ENCODE results near the gene SIRT3.
A peak's percentile ranks its signal among the peaks of the same experiment; 100 is the strongest.

Gene SIRT3

GRCh38 chr11:282630-283360 is 46.7 kb upstream of the SIRT3 start:
- no peak for DNase-seq (ENCODE audit: low read depth)
- TF ChIP-seq, protein P1, sequence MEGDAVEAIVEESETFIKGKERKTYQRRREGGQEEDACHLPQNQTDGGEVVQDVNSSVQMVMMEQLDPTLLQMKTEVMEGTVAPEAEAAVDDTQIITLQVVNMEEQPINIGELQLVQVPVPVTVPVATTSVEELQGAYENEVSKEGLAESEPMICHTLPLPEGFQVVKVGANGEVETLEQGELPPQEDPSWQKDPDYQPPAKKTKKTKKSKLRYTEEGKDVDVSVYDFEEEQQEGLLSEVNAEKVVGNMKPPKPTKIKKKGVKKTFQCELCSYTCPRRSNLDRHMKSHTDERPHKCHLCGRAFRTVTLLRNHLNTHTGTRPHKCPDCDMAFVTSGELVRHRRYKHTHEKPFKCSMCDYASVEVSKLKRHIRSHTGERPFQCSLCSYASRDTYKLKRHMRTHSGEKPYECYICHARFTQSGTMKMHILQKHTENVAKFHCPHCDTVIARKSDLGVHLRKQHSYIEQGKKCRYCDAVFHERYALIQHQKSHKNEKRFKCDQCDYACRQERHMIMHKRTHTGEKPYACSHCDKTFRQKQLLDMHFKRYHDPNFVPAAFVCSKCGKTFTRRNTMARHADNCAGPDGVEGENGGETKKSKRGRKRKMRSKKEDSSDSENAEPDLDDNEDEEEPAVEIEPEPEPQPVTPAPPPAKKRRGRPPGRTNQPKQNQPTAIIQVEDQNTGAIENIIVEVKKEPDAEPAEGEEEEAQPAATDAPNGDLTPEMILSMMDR (IDR thresholded peaks at IDR 0.05; ENCODE audit: control insufficient read depth, extremely low read depth, insufficient read depth): no peak
- no peak overlapping the region for H3K4me3 ChIP-seq (ENCODE audit: low read depth, low read length)

DNA sequence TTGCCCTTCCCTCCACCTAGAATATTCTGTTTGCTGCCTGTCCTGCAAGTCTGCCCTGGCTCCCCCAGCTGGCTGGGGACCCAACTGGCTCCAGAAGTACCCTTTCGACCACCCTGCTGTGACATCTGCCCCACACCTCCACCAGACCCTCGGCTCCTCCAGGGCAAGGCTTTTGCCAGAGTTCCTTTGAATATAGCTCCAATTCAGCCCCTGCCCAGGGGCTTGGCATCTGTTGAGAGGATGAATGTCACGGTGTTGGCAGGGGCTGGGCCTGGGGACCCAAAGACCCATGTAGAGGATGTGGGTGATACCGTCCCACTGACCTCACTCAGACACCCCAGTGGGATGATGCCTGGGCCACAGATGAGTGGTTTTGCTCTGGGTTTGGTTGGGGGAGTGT is 46.0 kb upstream of the SIRT3 start:
- DNase-seq (ENCODE audit: low read depth): no peak
- no peak overlapping the region for H3K4me3 ChIP-seq (ENCODE audit: low read depth, low read length)
- TF ChIP-seq, protein P1 (IDR thresholded peaks at IDR 0.05; ENCODE audit: control insufficient read depth, extremely low read depth, insufficient read depth): no peak

DNA sequence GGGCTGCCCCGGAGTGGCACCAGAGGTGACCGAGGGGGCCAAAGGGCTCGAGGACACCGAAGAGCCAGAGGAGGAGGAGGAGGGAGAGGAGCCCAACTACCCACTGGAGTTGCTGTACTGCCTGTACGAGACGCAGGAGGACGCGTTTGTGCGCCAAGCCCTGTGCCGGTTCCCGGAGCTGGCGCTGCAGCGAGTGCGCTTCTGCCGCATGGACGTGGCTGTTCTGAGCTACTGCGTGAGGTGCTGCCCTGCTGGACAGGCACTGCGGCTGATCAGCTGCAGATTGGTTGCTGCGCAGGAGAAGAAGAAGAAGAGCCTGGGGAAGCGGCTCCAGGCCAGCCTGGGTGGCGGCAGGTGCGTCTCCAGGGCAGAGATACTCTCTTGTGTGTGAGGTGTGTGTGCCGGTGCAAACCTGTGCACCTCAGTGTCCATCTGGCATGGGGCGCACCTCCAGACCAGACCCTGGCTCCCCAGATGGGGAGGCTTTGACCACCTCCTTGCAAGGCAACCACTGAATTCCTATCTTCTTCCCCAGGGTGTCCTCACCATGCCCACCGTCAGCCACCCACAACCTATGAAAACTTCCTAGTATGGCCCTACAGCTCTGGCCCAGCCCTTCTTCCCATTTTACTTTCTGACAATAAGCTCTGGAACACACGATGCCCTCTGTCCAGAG is 45.5 kb upstream of the SIRT3 start:
- TF ChIP-seq, protein P1 (IDR thresholded peaks at IDR 0.05; ENCODE audit: control insufficient read depth, extremely low read depth, insufficient read depth): no peak
- DNase-seq (ENCODE audit: low read depth): no peak
- H3K4me3 ChIP-seq (ENCODE audit: low read depth, low read length): no peak overlapping the region

DNA sequence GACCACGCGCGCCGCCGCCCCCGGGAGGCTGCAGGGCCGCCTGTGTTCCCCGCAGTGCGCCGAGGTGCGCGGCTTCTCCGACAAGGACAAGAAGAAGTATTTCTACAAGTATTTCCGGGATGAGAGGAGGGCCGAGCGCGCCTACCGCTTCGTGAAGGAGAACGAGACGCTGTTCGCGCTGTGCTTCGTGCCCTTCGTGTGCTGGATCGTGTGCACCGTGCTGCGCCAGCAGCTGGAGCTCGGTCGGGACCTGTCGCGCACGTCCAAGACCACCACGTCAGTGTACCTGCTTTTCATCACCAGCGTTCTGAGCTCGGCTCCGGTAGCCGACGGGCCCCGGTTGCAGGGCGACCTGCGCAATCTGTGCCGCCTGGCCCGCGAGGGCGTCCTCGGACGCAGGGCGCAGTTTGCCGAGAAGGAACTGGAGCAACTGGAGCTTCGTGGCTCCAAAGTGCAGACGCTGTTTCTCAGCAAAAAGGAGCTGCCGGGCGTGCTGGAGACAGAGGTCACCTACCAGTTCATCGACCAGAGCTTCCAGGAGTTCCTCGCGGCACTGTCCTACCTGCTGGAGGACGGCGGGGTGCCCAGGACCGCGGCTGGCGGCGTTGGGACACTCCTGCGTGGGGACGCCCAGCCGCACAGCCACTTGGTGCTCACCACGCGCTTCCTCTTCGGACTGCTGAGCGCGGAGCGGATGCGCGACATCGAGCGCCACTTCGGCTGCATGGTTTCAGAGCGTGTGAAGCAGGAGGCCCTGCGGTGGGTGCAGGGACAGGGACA is 44.8 kb upstream of the SIRT3 start:
- TF ChIP-seq, protein P1 (IDR thresholded peaks at IDR 0.05; ENCODE audit: control insufficient read depth, extremely low read depth, insufficient read depth): no peak
- no peak overlapping the region for H3K4me3 ChIP-seq (ENCODE audit: low read depth, low read length)
- DNase-seq (ENCODE audit: low read depth): no peak

DNA sequence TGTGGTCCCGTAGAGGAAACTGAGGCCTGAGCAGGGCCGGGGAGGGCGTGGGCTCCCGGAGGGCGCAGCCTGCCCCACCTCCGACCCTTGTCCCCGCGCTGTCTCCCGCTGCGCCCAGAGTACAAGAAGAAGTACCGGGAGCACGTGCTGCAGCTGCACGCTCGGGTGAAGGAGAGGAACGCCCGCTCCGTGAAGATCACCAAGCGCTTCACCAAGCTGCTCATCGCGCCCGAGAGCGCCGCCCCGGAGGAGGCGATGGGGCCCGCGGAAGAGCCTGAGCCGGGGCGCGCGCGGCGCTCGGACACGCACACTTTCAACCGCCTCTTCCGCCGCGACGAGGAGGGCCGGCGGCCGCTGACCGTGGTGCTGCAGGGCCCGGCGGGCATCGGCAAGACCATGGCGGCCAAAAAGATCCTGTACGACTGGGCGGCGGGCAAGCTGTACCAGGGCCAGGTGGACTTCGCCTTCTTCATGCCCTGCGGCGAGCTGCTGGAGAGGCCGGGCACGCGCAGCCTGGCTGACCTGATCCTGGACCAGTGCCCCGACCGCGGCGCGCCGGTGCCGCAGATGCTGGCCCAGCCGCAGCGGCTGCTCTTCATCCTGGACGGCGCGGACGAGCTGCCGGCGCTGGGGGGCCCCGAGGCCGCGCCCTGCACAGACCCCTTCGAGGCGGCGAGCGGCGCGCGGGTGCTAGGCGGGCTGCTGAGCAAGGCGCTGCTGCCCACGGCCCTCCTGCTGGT is 44.0 kb upstream of the SIRT3 start:
- peak overlapping the region; percentile 30 for H3K4me3 ChIP-seq (ENCODE audit: low read depth, low read length)
- TF ChIP-seq, protein P1 (IDR thresholded peaks at IDR 0.05; ENCODE audit: control insufficient read depth, extremely low read depth, insufficient read depth): no peak
- no peak for DNase-seq (ENCODE audit: low read depth)
